ENCODE results near the gene PRDM16. TPM values are rescaled to one million over a fixed set of nuclear protein-coding genes. Genes with fewer than 3 reads are reported as not detected.

The PRDM16 gene
- total RNA-seq, result not detected in 2 replicates

DNA sequence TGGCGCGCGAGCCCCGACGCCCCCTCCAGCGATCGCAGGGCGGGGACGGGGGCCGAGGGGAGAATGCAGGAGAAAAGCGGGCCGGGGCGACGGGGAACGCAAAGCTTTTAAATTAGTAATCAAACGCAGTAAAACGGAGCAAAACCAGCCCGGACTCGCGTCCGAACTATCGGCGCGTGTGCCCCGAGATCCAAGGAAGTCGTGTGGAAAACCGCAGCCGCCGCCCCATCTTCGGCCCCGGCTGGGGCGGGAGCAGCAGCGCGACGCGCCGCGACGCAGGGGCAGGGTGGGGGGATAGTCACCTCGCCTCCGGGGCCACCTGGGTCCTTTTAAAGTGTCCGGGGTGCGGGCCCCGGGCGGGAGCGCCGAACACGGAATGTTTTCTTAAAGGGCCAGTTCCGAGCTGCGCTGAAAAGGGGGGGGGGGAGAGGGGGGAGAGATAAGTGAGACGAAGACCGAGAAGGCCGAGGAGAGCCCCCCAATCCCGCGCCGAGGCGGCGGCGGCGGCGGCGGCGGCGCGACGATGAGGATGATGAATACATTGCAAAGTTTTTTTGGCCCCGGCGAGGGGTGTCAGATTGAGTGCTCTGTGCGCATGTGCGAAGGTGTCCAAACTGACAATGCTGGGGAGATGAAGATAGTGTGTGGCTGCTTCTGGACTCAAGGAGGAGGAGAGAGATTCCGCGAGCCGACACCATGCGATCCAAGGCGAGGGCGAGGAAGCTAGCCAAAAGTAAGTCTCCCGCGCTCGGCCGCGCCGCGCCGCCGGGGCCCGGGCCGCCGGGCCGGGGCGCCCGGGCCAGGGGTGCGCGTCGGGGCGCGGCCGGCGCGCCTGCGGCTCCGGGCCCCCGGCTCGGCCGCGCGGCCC, at the start of gene PRDM16:
Gene PRDM16, plus strand, starts transcription at position 640 of the 868 bp plus-strand sequence. Its CDS starts 57 bp downstream, at position 697.

DNA sequence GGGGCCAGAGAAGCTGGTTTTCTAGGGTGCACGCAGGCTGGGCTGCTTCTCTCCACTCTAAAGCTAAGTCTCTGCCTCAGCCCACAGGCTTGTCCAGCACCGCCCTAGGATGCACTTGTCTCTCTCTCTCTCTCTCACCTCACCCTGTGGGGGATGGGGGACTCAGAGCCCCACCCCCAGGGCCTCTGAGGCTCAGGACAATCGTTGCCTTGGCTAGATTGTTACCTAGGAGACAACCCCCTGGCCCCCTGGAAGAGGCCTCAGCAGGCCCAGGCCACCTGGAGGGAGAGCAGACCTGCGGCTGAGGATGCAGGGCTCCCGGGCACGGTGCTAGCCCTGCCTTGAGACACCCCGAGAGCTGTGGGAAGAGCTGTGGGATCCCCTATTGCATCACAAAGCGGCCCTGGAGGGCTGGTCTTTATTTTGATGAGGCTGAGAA, 47.8 kb upstream of the PRDM16 start, which contains the start of gene ACTRT2:
Gene ACTRT2, plus strand, starts transcription at position 235 of the 439 bp plus-strand sequence. CDS start 220 bp downstream, outside the sequence.

DNA sequence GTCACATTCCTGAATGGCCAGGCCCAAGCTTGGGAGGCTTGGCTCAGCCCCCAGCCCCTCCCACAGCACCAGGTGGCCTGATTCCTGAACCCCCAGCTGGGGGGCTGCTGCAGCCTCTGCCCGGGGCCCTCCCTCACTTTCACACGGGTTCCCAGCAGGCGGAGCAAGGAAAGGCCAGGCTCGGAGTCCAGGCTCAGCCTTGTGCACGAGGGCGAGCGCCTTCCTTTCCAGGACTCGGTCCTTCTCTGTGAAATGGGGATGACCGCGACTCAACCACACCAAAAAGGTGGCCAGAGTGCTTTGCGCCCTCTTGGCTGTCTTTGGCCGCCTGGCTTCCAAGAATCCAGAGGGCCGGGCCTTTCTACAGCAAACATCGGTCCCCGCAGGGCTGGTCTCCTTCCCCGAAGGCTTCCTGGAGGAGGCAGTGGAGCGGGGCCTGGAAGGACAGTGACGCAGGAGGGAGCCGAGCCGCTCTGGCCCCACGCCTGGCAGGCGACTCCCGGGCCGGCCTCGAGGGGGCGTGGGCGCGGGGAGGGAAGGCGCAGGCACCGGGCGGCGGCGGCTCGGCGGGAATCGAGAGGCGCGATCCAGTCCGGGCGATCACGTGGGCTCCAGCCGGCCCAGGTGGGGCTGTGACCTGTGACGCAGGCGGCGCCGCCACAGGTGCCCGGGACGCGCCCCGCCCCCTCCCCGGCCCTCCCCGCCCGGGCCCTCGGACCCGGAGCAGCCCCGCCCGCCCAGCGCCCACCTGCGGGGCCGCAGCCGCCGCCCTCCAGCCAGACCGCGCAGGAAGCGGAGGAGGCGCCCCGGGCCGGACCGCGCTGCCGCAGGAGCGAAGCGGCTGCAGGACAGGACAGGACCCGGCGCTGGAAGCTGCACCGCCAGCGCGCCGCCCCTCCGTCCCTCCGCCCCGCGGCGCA, 385.1 kb downstream of the PRDM16 start, which contains the start of gene ARHGEF16:
Gene ARHGEF16, plus strand, starts transcription at position 775 of the 920 bp plus-strand sequence. CDS start 8,420 bp downstream, outside the sequence.

Other genes with a start within 250 kb of the PRDM16 start
- not detected in 2 replicates for gene ACTRT2, start 47.7 kb upstream of the PRDM16 start, total RNA-seq